Neural crest cell (in vitro differentiated cells): ENCODE data around the gene GALNT8. TPM values are rescaled to one million over a fixed set of nuclear protein-coding genes. Genes with fewer than 3 reads are reported as not detected.

Experiments used
- DNase-seq: peaks from one replicate; pipeline ENCODE4 v3.0.0; 2021; ENCODE audit warnings: low read depth, mixed read lengths, low spot score
- H3K27ac Mint-ChIP-seq: one replicate; pipeline ENCODE4 v1.8.0; 2021; ENCODE audit warnings: mild to moderate bottlenecking, mixed read lengths; ENCODE audit not compliant: unreplicated experiment
- H3K27me3 Mint-ChIP-seq: 2 replicates; pipeline ENCODE4 v1.8.0; 2021; ENCODE audit warnings: low read depth, mild to moderate bottlenecking, mixed read lengths
- H3K36me3 Mint-ChIP-seq: 2 replicates; pipeline ENCODE4 v1.8.0; 2021; ENCODE audit warnings: low read depth, mild to moderate bottlenecking, mixed read lengths
- H3K4me1 Mint-ChIP-seq: 2 replicates; pipeline ENCODE4 v1.8.0; 2021; ENCODE audit warnings: mixed read lengths
- H3K4me3 Mint-ChIP-seq: one replicate; pipeline ENCODE4 v1.8.0; 2021; ENCODE audit warnings: mild to moderate bottlenecking, mixed read lengths
- H3K9me3 Mint-ChIP-seq: 2 replicates; pipeline ENCODE4 v1.8.0; 2021; ENCODE audit warnings: mixed read lengths
- CTCF ChIP-seq: fragments of 200-600 bp; sonication (generic); conservative IDR thresholded peaks from 2 replicates; pipeline ENCODE4 v1.5.0; 2021; ENCODE audit warnings: antibody characterized with exemption, mild to moderate bottlenecking
- total RNA-seq: library from RNA; stranded (reverse); gene quantifications from 2 replicates; pipeline ENCODE4 v1.2.1, GENCODE V29; 2021

The GALNT8 gene
- total RNA-seq, 1 donor from 2014 or later, result 7.6 TPM

GRCh38 chr12:4771960-4772566, 51.9 kb downstream of the GALNT8 start:
- no peak for DNase-seq
- no peaks in the 10 kb centered on the region for H3K27me3 Mint-ChIP-seq

GRCh38 chr12:4775936-4776335, 55.7 kb downstream of the GALNT8 start:
- H3K27me3 Mint-ChIP-seq, result no peaks in the 10 kb centered on the region

More at GRCh38 chr12:4771960-4772566, 51.9 kb downstream of the GALNT8 start:
- H3K4me1 Mint-ChIP-seq, result peaks cover 10% of the 10 kb centered on the region
- no peak overlapping the region for H3K4me3 Mint-ChIP-seq
- no peak for TF ChIP-seq CTCF
- H3K36me3 Mint-ChIP-seq, result peaks cover 13% of the 10 kb centered on the region
- no peak overlapping the region for H3K27ac Mint-ChIP-seq
- H3K9me3 Mint-ChIP-seq, result no peaks in the 10 kb centered on the region

GRCh38 chr12:4779749-4780148, 59.5 kb downstream of the GALNT8 start:
- TF ChIP-seq CTCF, result no peak

More at GRCh38 chr12:4775936-4776335, 55.7 kb downstream of the GALNT8 start:
- Mint-ChIP-seq H3K9me3 (no peaks in the 10 kb centered on the region), H3K4me3 (no peak overlapping the region), H3K27ac (no peak overlapping the region), H3K4me1 (peaks cover 10% of the 10 kb centered on the region), H3K36me3 (peaks cover 7% of the 10 kb centered on the region)
- DNase-seq, result no peak
- no peak for TF ChIP-seq CTCF

GRCh38 chr12:4780641-4781611, 60.7 kb downstream of the GALNT8 start:
- Mint-ChIP-seq H3K4me1 (peaks cover 3% of the 10 kb centered on the region), H3K4me3 (no peak overlapping the region), H3K27me3 (no peaks in the 10 kb centered on the region), H3K36me3 (peaks cover 7% of the 10 kb centered on the region), H3K27ac (no peak overlapping the region), H3K9me3 (peaks cover 4% of the 10 kb centered on the region)
- DNase-seq, result no peak
- TF ChIP-seq CTCF, result no peak

More at GRCh38 chr12:4779749-4780148, 59.5 kb downstream of the GALNT8 start:
- H3K27ac Mint-ChIP-seq, result no peak overlapping the region
- peaks cover 7% of the 10 kb centered on the region for H3K36me3 Mint-ChIP-seq
- DNase-seq, result no peak
- peaks cover 4% of the 10 kb centered on the region for H3K9me3 Mint-ChIP-seq
- H3K4me1 Mint-ChIP-seq, result peaks cover 10% of the 10 kb centered on the region
- no peak overlapping the region for H3K4me3 Mint-ChIP-seq
- H3K27me3 Mint-ChIP-seq, result no peaks in the 10 kb centered on the region

- Mint-ChIP-seq H3K4me3 (no peak overlapping the region), H3K9me3 (peaks cover 4% of the 10 kb centered on the region), H3K27me3 (no peaks in the 10 kb centered on the region), H3K36me3 (peaks cover 10% of the 10 kb centered on the region), H3K4me1 (no peaks in the 10 kb centered on the region), H3K27ac (no peak overlapping the region)
- TF ChIP-seq CTCF, result no peak
- no peak for DNase-seq
Measured at GRCh38 chr12:4784404-4785054, 64.3 kb downstream of the GALNT8 start.
